ENCODE measurements around the gene CP.

The CP gene

GRCh38 chr3:149122721-149123578, 98.7 kb downstream of the CP start:
- DNase-seq (ENCODE audit: low spot score), result no peak
